ENCODE results near the gene NLGN1. TPM values are rescaled to one million over a fixed set of nuclear protein-coding genes. Genes with fewer than 3 reads are reported as not detected.

The NLGN1 gene
- total RNA-seq, 2 donors from 2014 or later = 1.3 to 2.4 TPM

GRCh38 chr3:173761161-173761560 is 363.6 kb downstream of the NLGN1 start:
- H3K27ac ChIP-seq = no peak overlapping the region
- H3K27me3 ChIP-seq = no peaks in the 10 kb centered on the region
- no peaks in the 10 kb centered on the region for H3K9me3 ChIP-seq
- no peaks in the 10 kb centered on the region for H3K4me1 ChIP-seq
- no peak for DNase-seq (ENCODE audit: low spot score)
- no peak overlapping the region for H3K4me3 ChIP-seq
- H3K36me3 ChIP-seq = no peaks in the 10 kb centered on the region
- no peak for TF ChIP-seq CTCF (IDR thresholded peaks at IDR 0.05)

GRCh38 chr3:173762501-173762900 is 365.0 kb downstream of the NLGN1 start:
- no peak overlapping the region for H3K27ac ChIP-seq
- H3K9me3 ChIP-seq = no peaks in the 10 kb centered on the region
- H3K36me3 ChIP-seq = no peaks in the 10 kb centered on the region
- DNase-seq (ENCODE audit: low spot score) = no peak
- no peak overlapping the region for H3K4me3 ChIP-seq
- no peaks in the 10 kb centered on the region for H3K4me1 ChIP-seq
- H3K27me3 ChIP-seq = no peaks in the 10 kb centered on the region
- TF ChIP-seq CTCF (IDR thresholded peaks at IDR 0.05) = no peak

GRCh38 chr3:173770011-173770410 is 372.5 kb downstream of the NLGN1 start:
- H3K27ac ChIP-seq = no peak overlapping the region
- H3K9me3 ChIP-seq = no peaks in the 10 kb centered on the region
- no peaks in the 10 kb centered on the region for H3K27me3 ChIP-seq
- no peak for DNase-seq (ENCODE audit: low spot score)
- no peaks in the 10 kb centered on the region for H3K4me1 ChIP-seq
- H3K4me3 ChIP-seq = no peak overlapping the region
- no peak for TF ChIP-seq CTCF (IDR thresholded peaks at IDR 0.05)
- no peaks in the 10 kb centered on the region for H3K36me3 ChIP-seq

GRCh38 chr3:173770796-173771573 is 373.4 kb downstream of the NLGN1 start:
- DNase-seq (ENCODE audit: low spot score) = no peak
- TF ChIP-seq CTCF (IDR thresholded peaks at IDR 0.05) = no peak
- H3K4me3 ChIP-seq = no peak overlapping the region

GRCh38 chr3:173773800-173774199 is 376.3 kb downstream of the NLGN1 start:
- TF ChIP-seq CTCF (IDR thresholded peaks at IDR 0.05) = no peak
- H3K4me1 ChIP-seq = no peaks in the 10 kb centered on the region
- no peak overlapping the region for H3K27ac ChIP-seq
- no peak for DNase-seq (ENCODE audit: low spot score)
- no peaks in the 10 kb centered on the region for H3K27me3 ChIP-seq
- H3K4me3 ChIP-seq = no peak overlapping the region
- H3K9me3 ChIP-seq = no peaks in the 10 kb centered on the region
- H3K36me3 ChIP-seq = no peaks in the 10 kb centered on the region

More at GRCh38 chr3:173770796-173771573, 373.4 kb downstream of the NLGN1 start:
- no peak overlapping the region for H3K27ac ChIP-seq
- H3K4me1 ChIP-seq = no peaks in the 10 kb centered on the region
- no peaks in the 10 kb centered on the region for H3K36me3 ChIP-seq
- H3K9me3 ChIP-seq = no peaks in the 10 kb centered on the region
- no peaks in the 10 kb centered on the region for H3K27me3 ChIP-seq

- Histone ChIP-seq H3K9me3 (no peaks in the 10 kb centered on the region), H3K27me3 (no peaks in the 10 kb centered on the region)
- no peak for TF ChIP-seq CTCF (IDR thresholded peaks at IDR 0.05)
Measured at GRCh38 chr3:173774294-173774693, 376.8 kb downstream of the NLGN1 start.

More at GRCh38 chr3:173774294-173774693, 376.8 kb downstream of the NLGN1 start:
- Histone ChIP-seq H3K36me3 (no peaks in the 10 kb centered on the region), H3K4me1 (no peaks in the 10 kb centered on the region), H3K4me3 (no peak overlapping the region), H3K27ac (no peak overlapping the region)
- DNase-seq (ENCODE audit: low spot score) = no peak
